CD8-positive, alpha-beta memory T cell (primary cell): Measurements from ENCODE around the gene B9D2. TPM values are rescaled to one million over a fixed set of nuclear protein-coding genes. Genes with fewer than 3 reads are reported as not detected.

Experiments
- CTCF ChIA-PET: fragments of 350-600 bp; sonication (Branson Sonifier 250); formaldehyde crosslinking; loops from one replicate; lab custom pipeline; 2021; ENCODE audit warnings: antibody characterized with exemption; lab: Charles Lee
- POLR2A ChIA-PET: fragments of 350-600 bp; sonication (Branson Sonifier 250); formaldehyde crosslinking; loops from one replicate; lab custom pipeline; 2021; ENCODE audit warnings: antibody characterized with exemption; lab: Charles Lee
- DNase-seq, 5 donors: peaks; one replicate each; pipeline versions ENCODE4 v3.0.0 to v3.0.0-alpha.2; 2020 to 2022; ENCODE audit warnings: mixed read lengths in 1 of 5
- H3K27ac ChIP-seq: one replicate; pipeline ENCODE4 v1.7.0; 2013; ENCODE audit warnings: low read depth, mild to moderate bottlenecking, low read length, moderate library complexity
- H3K27me3 ChIP-seq: 2 replicates; pipeline ENCODE4 v1.7.0; 2013; ENCODE audit warnings: low read length, mild to moderate bottlenecking; ENCODE audit not compliant: insufficient read depth, poor library complexity, severe bottlenecking
- H3K36me3 ChIP-seq: 2 replicates; pipeline ENCODE4 v1.7.0; 2013; ENCODE audit warnings: mild to moderate bottlenecking, low read length, moderate library complexity; ENCODE audit not compliant: insufficient read depth
- H3K4me1 ChIP-seq: 2 replicates; pipeline ENCODE4 v1.7.0; 2013; ENCODE audit warnings: mild to moderate bottlenecking, low read length, moderate library complexity; ENCODE audit not compliant: insufficient read depth
- H3K4me3 ChIP-seq: 2 replicates; pipeline ENCODE4 v1.7.0; 2013; ENCODE audit warnings: mild to moderate bottlenecking, low read length
- H3K9me3 ChIP-seq: 2 replicates; pipeline ENCODE4 v1.7.0; 2013; ENCODE audit warnings: mild to moderate bottlenecking, low read length
- H3K27ac Mint-ChIP-seq, 8 donors: one replicate each; pipeline ENCODE4 v1.8.0; 2020 to 2021; ENCODE audit warnings: mixed read lengths in 8 of 8, mild to moderate bottlenecking in 6 of 8, inconsistent platforms in 3 of 8, moderate library complexity in 3 of 8
- H3K27me3 Mint-ChIP-seq, 2 donors: one replicate each; pipeline ENCODE4 v1.8.0; 2020 to 2021; ENCODE audit warnings: mixed read lengths in 2 of 2, mild to moderate bottlenecking in 1 of 2, moderate library complexity in 1 of 2
- H3K36me3 Mint-ChIP-seq, 3 donors: one replicate each; pipeline ENCODE4 v1.8.0; 2020 to 2021; ENCODE audit warnings: mixed read lengths in 3 of 3, inconsistent platforms in 1 of 3, mild to moderate bottlenecking in 1 of 3
- H3K4me1 Mint-ChIP-seq, 3 donors: one replicate each; pipeline ENCODE4 v1.8.0; 2020 to 2021; ENCODE audit warnings: mixed read lengths in 3 of 3, inconsistent platforms in 1 of 3, mild to moderate bottlenecking in 1 of 3
- H3K4me3 Mint-ChIP-seq, 7 donors: one replicate each; pipeline ENCODE4 v1.8.0; 2020 to 2021; ENCODE audit warnings: mixed read lengths in 7 of 7, mild to moderate bottlenecking in 6 of 7, moderate library complexity in 4 of 7, inconsistent platforms in 2 of 7
- H3K9me3 Mint-ChIP-seq, 5 donors: one replicate each; pipeline ENCODE4 v1.8.0; 2020 to 2022; ENCODE audit warnings: mixed read lengths in 5 of 5, mild to moderate bottlenecking in 3 of 5, moderate library complexity in 2 of 5, inconsistent platforms in 1 of 5
- polyA plus RNA-seq: library from polyadenylated mRNA; unstranded; fragments of 300-500 nt; fragmentation: Illumina TruSeq; gene quantifications from one replicate; pipeline ENCODE4 v1.2.3, GENCODE V29; 2021
- total RNA-seq, 2 experiments: library from RNA; stranded (reverse); gene quantifications; one replicate each; pipeline ENCODE4 v1.2.3, GENCODE V29; 2021

Gene B9D2
- total and polyA plus RNA-seq, 3 experiments from 2014 or later, result 8.5 to 15.4 (median 9.7) TPM

- H3K27ac Mint-ChIP-seq, result peak overlapping the region in 7 of 8 donors; percentile 6 to 100 (median 100)
- H3K4me1 Mint-ChIP-seq, result peaks cover 46 to 65% (median 53%) of the 10 kb centered on the region in 3 donors
- Histone ChIP-seq H3K9me3 (no peaks in the 10 kb centered on the region), H3K4me3 (peak overlapping the region; percentile 97), H3K27ac (peak overlapping the region; percentile 91), H3K36me3 (peaks cover 6% of the 10 kb centered on the region), H3K4me1 (peaks cover 27% of the 10 kb centered on the region), H3K27me3 (no peaks in the 10 kb centered on the region)
- DNase-seq, result no peak
- H3K4me3 Mint-ChIP-seq, result peak overlapping the region; percentile 87 to 98 (median 97)
- peaks cover 0 to 28% (median 0%) of the 10 kb centered on the region in 3 donors for H3K36me3 Mint-ChIP-seq
- ChIA-PET CTCF (no interaction called here), POLR2A (interaction anchor here (1.1 kb wide), 1 partner anchor 14 kb away, joined by 3 read pairs; no protein-coding TSS in a partner anchor)
- no peaks in the 10 kb centered on the region for H3K27me3 Mint-ChIP-seq
- H3K9me3 Mint-ChIP-seq, result no peaks in the 10 kb centered on the region
Measured at GRCh38 chr19:41399091-41399490, 35.1 kb upstream of the B9D2 start.

GRCh38 chr19:41398598-41398997 is 34.6 kb upstream of the B9D2 start:
- Mint-ChIP-seq H3K36me3 (peaks cover 0 to 30% (median 0%) of the 10 kb centered on the region in 3 donors), H3K9me3 (no peaks in the 10 kb centered on the region), H3K4me1 (peaks cover 46 to 65% (median 53%) of the 10 kb centered on the region in 3 donors), H3K27me3 (no peaks in the 10 kb centered on the region), H3K4me3 (peak overlapping the region; percentile 87 to 98 (median 97)), H3K27ac (peak overlapping the region; percentile 89 to 100 (median 100))
- H3K4me1 ChIP-seq, result peaks cover 27% of the 10 kb centered on the region
- ChIA-PET CTCF (no interaction called here), POLR2A (no interaction called here)
- peak overlapping the region; percentile 97 for H3K4me3 ChIP-seq
- peaks cover 6% of the 10 kb centered on the region for H3K36me3 ChIP-seq
- H3K9me3 ChIP-seq, result no peaks in the 10 kb centered on the region
- DNase-seq, result no peak
- H3K27me3 ChIP-seq, result no peaks in the 10 kb centered on the region
- H3K27ac ChIP-seq, result peak overlapping the region; percentile 91

GRCh38 chr19:41398050-41398418 is 34.1 kb upstream of the B9D2 start:
- H3K36me3 ChIP-seq, result peaks cover 6% of the 10 kb centered on the region
- Mint-ChIP-seq H3K27ac (peak overlapping the region; percentile 96 to 100 (median 100)), H3K4me3 (peak overlapping the region; percentile 87 to 98 (median 97)), H3K4me1 (peaks cover 46 to 61% (median 53%) of the 10 kb centered on the region in 3 donors), H3K27me3 (no peaks in the 10 kb centered on the region), H3K36me3 (peaks cover 0 to 27% (median 0%) of the 10 kb centered on the region in 3 donors), H3K9me3 (no peaks in the 10 kb centered on the region)
- peaks cover 27% of the 10 kb centered on the region for H3K4me1 ChIP-seq
- no peak for DNase-seq
- H3K4me3 ChIP-seq, result peak overlapping the region; percentile 97
- no peaks in the 10 kb centered on the region for H3K9me3 ChIP-seq
- CTCF ChIA-PET, result no interaction called here
- POLR2A ChIA-PET, result no interaction called here
- H3K27me3 ChIP-seq, result no peaks in the 10 kb centered on the region
- peak overlapping the region; percentile 91 for H3K27ac ChIP-seq

- H3K4me3 ChIP-seq, result peak within 1 kb of the TSS; percentile 99
- peaks cover 27% of the 10 kb centered on the region for H3K4me1 ChIP-seq
- H3K36me3 ChIP-seq, result peaks cover 6% of the 10 kb centered on the region
- ChIA-PET CTCF (no interaction called here), POLR2A (no interaction called here)
- Mint-ChIP-seq H3K36me3 (peaks cover 0 to 29% (median 0%) of the 10 kb centered on the region in 3 donors), H3K4me1 (peaks cover 46 to 57% (median 49%) of the 10 kb centered on the region in 3 donors), H3K27me3 (no peaks in the 10 kb centered on the region), H3K27ac (peak within 1 kb of the TSS; percentile 96 to 100 (median 100)), H3K4me3 (peak within 1 kb of the TSS; percentile 87 to 98 (median 97)), H3K9me3 (no peaks in the 10 kb centered on the region)
- no peaks in the 10 kb centered on the region for H3K9me3 ChIP-seq
- peak within 1 kb of the TSS; percentile 91 for H3K27ac ChIP-seq
- peak; percentile 99 to 100 (median 99) for DNase-seq
- H3K27me3 ChIP-seq, result no peaks in the 10 kb centered on the region
Measured at GRCh38 chr19:41397086-41398049, 33.4 kb upstream of the B9D2 start, which contains the start of the genes BCKDHA and EXOSC5. BCKDHA (plus strand) TSS chr19:41397818; CDS start chr19:41397828, 10 bp downstream. EXOSC5 (minus strand) TSS chr19:41397359; CDS start chr19:41397328, 31 bp downstream.

GRCh38 chr19:41395355-41395754 is 31.4 kb upstream of the B9D2 start:
- H3K27ac Mint-ChIP-seq, result peak overlapping the region in 5 of 8 donors; percentile 8 to 96 (median 83)
- H3K4me3 Mint-ChIP-seq, result peak overlapping the region; percentile 56 to 98 (median 75)
- H3K4me3 ChIP-seq, result peak overlapping the region; percentile 22
- peaks cover 0 to 38% (median 3%) of the 10 kb centered on the region in 3 donors for H3K36me3 Mint-ChIP-seq
- POLR2A ChIA-PET, result no interaction called here
- H3K27ac ChIP-seq, result peak overlapping the region; percentile 53
- H3K9me3 Mint-ChIP-seq, result no peaks in the 10 kb centered on the region
- peaks cover 27% of the 10 kb centered on the region for H3K4me1 ChIP-seq
- no peaks in the 10 kb centered on the region for H3K27me3 ChIP-seq
- peaks cover 15% of the 10 kb centered on the region for H3K36me3 ChIP-seq
- CTCF ChIA-PET, result no interaction called here
- DNase-seq, result no peak
- peaks cover 39 to 46% (median 43%) of the 10 kb centered on the region in 3 donors for H3K4me1 Mint-ChIP-seq
- no peaks in the 10 kb centered on the region for H3K27me3 Mint-ChIP-seq
- H3K9me3 ChIP-seq, result no peaks in the 10 kb centered on the region

GRCh38 chr19:41392775-41393174 is 28.8 kb upstream of the B9D2 start:
- Histone ChIP-seq H3K27me3 (no peaks in the 10 kb centered on the region), H3K36me3 (peaks cover 26% of the 10 kb centered on the region), H3K27ac (no peak overlapping the region), H3K4me3 (no peak overlapping the region), H3K9me3 (no peaks in the 10 kb centered on the region), H3K4me1 (peaks cover 14% of the 10 kb centered on the region)
- peak overlapping the region in 1 of 7 donors; percentile 29 for H3K4me3 Mint-ChIP-seq
- H3K36me3 Mint-ChIP-seq, result peaks cover 0 to 55% (median 5%) of the 10 kb centered on the region in 3 donors
- peaks cover 22 to 25% (median 25%) of the 10 kb centered on the region in 3 donors for H3K4me1 Mint-ChIP-seq
- ChIA-PET POLR2A (no interaction called here), CTCF (interaction anchor here (1.5 kb wide), 1 partner anchor 47 kb away, joined by 3 read pairs; the partner anchor contains the start of gene DMAC2)
- no peaks in the 10 kb centered on the region for H3K9me3 Mint-ChIP-seq
- peak overlapping the region in 1 of 8 donors; percentile 65 for H3K27ac Mint-ChIP-seq
- DNase-seq, result no peak
- H3K27me3 Mint-ChIP-seq, result no peaks in the 10 kb centered on the region

- peaks cover 12 to 14% (median 14%) of the 10 kb centered on the region in 3 donors for H3K4me1 Mint-ChIP-seq
- H3K27me3 Mint-ChIP-seq, result no peaks in the 10 kb centered on the region
- POLR2A ChIA-PET, result no interaction called here
- DNase-seq, result no peak
- Histone ChIP-seq H3K36me3 (peaks cover 26% of the 10 kb centered on the region), H3K27ac (no peak overlapping the region), H3K27me3 (no peaks in the 10 kb centered on the region), H3K9me3 (no peaks in the 10 kb centered on the region), H3K4me1 (peaks cover 14% of the 10 kb centered on the region), H3K4me3 (no peak overlapping the region)
- no peaks in the 10 kb centered on the region for H3K9me3 Mint-ChIP-seq
- H3K36me3 Mint-ChIP-seq, result peaks cover 0 to 58% (median 5%) of the 10 kb centered on the region in 3 donors
- CTCF ChIA-PET, result no interaction called here
- peak overlapping the region in 1 of 8 donors; percentile 47 for H3K27ac Mint-ChIP-seq
- no peak overlapping the region for H3K4me3 Mint-ChIP-seq
Measured at GRCh38 chr19:41391618-41392017, 27.7 kb upstream of the B9D2 start.
